ENCODE data around the gene CIT.

DNA sequence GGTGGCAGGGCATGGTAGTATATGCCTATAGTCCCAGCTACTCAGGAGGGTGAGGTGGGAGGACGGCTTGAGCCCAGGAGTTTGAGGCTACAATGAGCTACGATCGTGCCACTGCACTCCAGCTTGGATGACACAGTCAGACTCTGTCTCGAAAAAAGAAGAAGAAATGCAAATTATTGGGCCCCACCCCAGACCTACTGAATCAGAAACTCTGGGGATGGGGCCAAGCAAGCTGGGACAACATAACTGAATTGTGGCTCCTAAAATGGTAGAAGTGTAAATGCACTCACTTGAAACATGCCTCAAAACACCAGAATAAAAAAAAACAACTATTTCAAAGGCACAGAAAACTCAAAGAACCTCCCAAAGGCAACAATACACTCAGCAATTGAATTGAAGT, 37.0 kb downstream of the CIT start:
- TF ChIP-seq, protein P1, sequence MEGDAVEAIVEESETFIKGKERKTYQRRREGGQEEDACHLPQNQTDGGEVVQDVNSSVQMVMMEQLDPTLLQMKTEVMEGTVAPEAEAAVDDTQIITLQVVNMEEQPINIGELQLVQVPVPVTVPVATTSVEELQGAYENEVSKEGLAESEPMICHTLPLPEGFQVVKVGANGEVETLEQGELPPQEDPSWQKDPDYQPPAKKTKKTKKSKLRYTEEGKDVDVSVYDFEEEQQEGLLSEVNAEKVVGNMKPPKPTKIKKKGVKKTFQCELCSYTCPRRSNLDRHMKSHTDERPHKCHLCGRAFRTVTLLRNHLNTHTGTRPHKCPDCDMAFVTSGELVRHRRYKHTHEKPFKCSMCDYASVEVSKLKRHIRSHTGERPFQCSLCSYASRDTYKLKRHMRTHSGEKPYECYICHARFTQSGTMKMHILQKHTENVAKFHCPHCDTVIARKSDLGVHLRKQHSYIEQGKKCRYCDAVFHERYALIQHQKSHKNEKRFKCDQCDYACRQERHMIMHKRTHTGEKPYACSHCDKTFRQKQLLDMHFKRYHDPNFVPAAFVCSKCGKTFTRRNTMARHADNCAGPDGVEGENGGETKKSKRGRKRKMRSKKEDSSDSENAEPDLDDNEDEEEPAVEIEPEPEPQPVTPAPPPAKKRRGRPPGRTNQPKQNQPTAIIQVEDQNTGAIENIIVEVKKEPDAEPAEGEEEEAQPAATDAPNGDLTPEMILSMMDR (IDR thresholded peaks at IDR 0.05) = no peak
- TF ChIP-seq POLR2A (IDR thresholded peaks at IDR 0.05) = no peak

All from body of pancreas (tissue), 4 donors.